Prostate gland (tissue), 2 donors: ENCODE results near the gene TLE2. TPM values are rescaled to one million over a fixed set of nuclear protein-coding genes. Genes with fewer than 3 reads are reported as not detected.
"Not testable (repeated sequence)": the region's sequence is repeated elsewhere in the genome, so short reads cannot be mapped to it uniquely, and the experiment has no call there.

Experiments used
- DNase-seq: peaks from one replicate; pipeline ENCODE4 v3.0.0-alpha.2; 2019; ENCODE audit warnings: low spot score
- H3K27ac ChIP-seq, 2 donors: fragments of 200-600 bp; sonication (generic); 2 replicates each; pipeline ENCODE4 v1.5.1; 2017 to 2019
- H3K27me3 ChIP-seq: fragments of 200-600 bp; sonication (generic); replicated peaks from 2 replicates; pipeline ENCODE4 v1.5.1; 2019; ENCODE audit not compliant: insufficient read depth
- H3K36me3 ChIP-seq, 2 donors: fragments of 200-600 bp; sonication (generic); 1 replicate in 1 of 2; 2 replicates in 1 of 2; pipeline versions ENCODE4 v1.5.1 to v1.8.1; 2017 to 2019
- H3K4me1 ChIP-seq: fragments of 200-600 bp; sonication (generic); replicated peaks from 2 replicates; pipeline ENCODE4 v1.5.1; 2019
- H3K4me3 ChIP-seq, 2 donors: fragments of 200-600 bp; sonication (generic); 2 replicates each; pipeline ENCODE4 v1.5.1; 2017 to 2019
- H3K9me3 ChIP-seq: fragments of 200-600 bp; sonication (generic); 2 replicates; pipeline ENCODE4 v1.5.1; 2017
- POLR2A ChIP-seq: fragments of 450-650 bp; IDR thresholded peaks from one replicate; pipeline ENCODE4 v1.6.1; 2016; ENCODE audit warnings: antibody characterized with exemption, mild to moderate bottlenecking
- POLR2AphosphoS5 ChIP-seq: sonication (generic); formaldehyde crosslinking; IDR thresholded peaks from one replicate; pipeline ENCODE4 v1.6.1; 2017; ENCODE audit warnings: antibody characterized with exemption
- WGBS: methylation state at CpG from one replicate; pipeline ENCODE4 v1.1.5; 2018; 5-methylcytosine and 5-hydroxymethylcytosine counted together
- intact Hi-C: fragments of 100-400 bp; cut with DNase I; formaldehyde crosslinking; loops from one replicate; pipeline ENCODE4 v1.14.2; 2022
- total RNA-seq, 2 donors: library from RNA; depleted of rRNA; stranded (reverse); fragments of >200 nt; gene quantifications; one replicate each; pipeline ENCODE4 v1.1.0, GENCODE V29; 2016
- TF ChIP-seq, protein P1 (sequence below), 4 experiments: fragments of 200-600 bp in 2 of 4; fragments of 450-650 bp in 2 of 4; sonication (generic) in 2 of 4; IDR thresholded peaks; 1 replicate in 3 of 4; 2 replicates in 1 of 4; pipeline ENCODE4 v1.5.1; 2016 to 2019; ENCODE audit warnings: antibody characterized with exemption in 4 of 4, mild to moderate bottlenecking in 2 of 4, moderate library complexity in 2 of 4

Gene TLE2
- total RNA-seq, 2 donors from 2014 or later, result 61.9 to 82.1 TPM

DNA sequence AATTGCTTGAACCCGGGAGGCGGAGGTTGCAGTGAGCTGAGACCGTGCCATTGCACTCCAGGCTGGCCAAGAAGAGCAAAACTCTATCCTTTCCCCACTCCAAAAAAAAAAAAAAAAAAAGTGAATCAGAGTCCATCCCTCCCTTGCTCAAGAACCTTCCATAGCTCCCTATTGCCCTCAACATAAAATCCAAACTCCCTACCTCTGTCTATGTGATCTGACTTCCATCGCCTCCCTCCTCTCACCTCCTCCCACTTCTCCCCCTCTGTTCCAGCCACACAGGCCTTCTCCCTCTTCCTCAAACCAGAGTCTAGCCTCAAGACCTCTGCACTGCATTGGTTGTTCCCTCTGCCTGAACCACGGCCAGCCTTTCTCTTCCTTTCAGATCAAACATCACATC lies 10.0 kb upstream of the TLE2 start:
- TF ChIP-seq, protein P1, sequence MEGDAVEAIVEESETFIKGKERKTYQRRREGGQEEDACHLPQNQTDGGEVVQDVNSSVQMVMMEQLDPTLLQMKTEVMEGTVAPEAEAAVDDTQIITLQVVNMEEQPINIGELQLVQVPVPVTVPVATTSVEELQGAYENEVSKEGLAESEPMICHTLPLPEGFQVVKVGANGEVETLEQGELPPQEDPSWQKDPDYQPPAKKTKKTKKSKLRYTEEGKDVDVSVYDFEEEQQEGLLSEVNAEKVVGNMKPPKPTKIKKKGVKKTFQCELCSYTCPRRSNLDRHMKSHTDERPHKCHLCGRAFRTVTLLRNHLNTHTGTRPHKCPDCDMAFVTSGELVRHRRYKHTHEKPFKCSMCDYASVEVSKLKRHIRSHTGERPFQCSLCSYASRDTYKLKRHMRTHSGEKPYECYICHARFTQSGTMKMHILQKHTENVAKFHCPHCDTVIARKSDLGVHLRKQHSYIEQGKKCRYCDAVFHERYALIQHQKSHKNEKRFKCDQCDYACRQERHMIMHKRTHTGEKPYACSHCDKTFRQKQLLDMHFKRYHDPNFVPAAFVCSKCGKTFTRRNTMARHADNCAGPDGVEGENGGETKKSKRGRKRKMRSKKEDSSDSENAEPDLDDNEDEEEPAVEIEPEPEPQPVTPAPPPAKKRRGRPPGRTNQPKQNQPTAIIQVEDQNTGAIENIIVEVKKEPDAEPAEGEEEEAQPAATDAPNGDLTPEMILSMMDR (IDR thresholded peaks at IDR 0.05), result no peak
- TF ChIP-seq POLR2AphosphoS5, result no peak
- TF ChIP-seq POLR2A, result no peak
- H3K36me3 ChIP-seq, result no peaks in the 10 kb centered on the region
- peaks cover 8% of the 10 kb centered on the region for H3K4me1 ChIP-seq
- H3K4me3 ChIP-seq, result no peak overlapping the region
- DNase-seq, result no peak
- no peak overlapping the region for H3K27ac ChIP-seq
- no peaks in the 10 kb centered on the region for H3K9me3 ChIP-seq
- H3K27me3 ChIP-seq, result no peaks in the 10 kb centered on the region
- intact Hi-C loops, result loop anchor here (10.0 kb wide), 1 partner anchor 254 kb away; the partner anchor contains the start of genes SGTA and THOP1
- 81% methylated on average over 5 of the region's 5 CpGs for WGBS

GRCh38 chr19:3038214-3038613 lies 9.1 kb upstream of the TLE2 start:
- 90% methylated on average over 5 of the region's 5 CpGs for WGBS
- Histone ChIP-seq H3K4me1 (peaks cover 8% of the 10 kb centered on the region), H3K27me3 (no peaks in the 10 kb centered on the region), H3K4me3 (no peak overlapping the region), H3K36me3 (no peaks in the 10 kb centered on the region), H3K27ac (no peak overlapping the region), H3K9me3 (no peaks in the 10 kb centered on the region)
- intact Hi-C loops, result loop anchor here (10.0 kb wide), 1 partner anchor 253 kb away; the partner anchor contains the start of genes SGTA and THOP1
- TF ChIP-seq POLR2AphosphoS5 (no peak), POLR2A (no peak)
- TF ChIP-seq, protein P1 (IDR thresholded peaks at IDR 0.05), result no peak
- no peak for DNase-seq

GRCh38 chr19:3036977-3037544 lies 8.0 kb upstream of the TLE2 start:
- not testable (repeated sequence) for H3K4me3 ChIP-seq, H3K27me3 ChIP-seq, H3K36me3 ChIP-seq, DNase-seq, H3K9me3 ChIP-seq, H3K4me1 ChIP-seq
- H3K27ac ChIP-seq, result peak overlapping the region; percentile 82 to 94
- intact Hi-C loops, result loop anchor here (10.0 kb wide), 1 partner anchor 252 kb away; the partner anchor contains the start of genes SGTA and THOP1
- 80% methylated on average over 14 of the region's 14 CpGs for WGBS

GRCh38 chr19:3036119-3036976 lies 7.3 kb upstream of the TLE2 start:
- peak overlapping the region; percentile 28 to 44 for H3K4me3 ChIP-seq
- H3K9me3 ChIP-seq, result no peaks in the 10 kb centered on the region
- peak overlapping the region; percentile 82 to 94 for H3K27ac ChIP-seq
- intact Hi-C loops, result loop anchor here (10.0 kb wide), 1 partner anchor 252 kb away; the partner anchor contains the start of genes SGTA and THOP1
- no peaks in the 10 kb centered on the region for H3K36me3 ChIP-seq
- peak; percentile 96 for DNase-seq
- WGBS, result 2% methylated on average over 38 of the region's 44 CpGs
- no peaks in the 10 kb centered on the region for H3K27me3 ChIP-seq
- peaks cover 8% of the 10 kb centered on the region for H3K4me1 ChIP-seq
- peak; percentile 39 for TF ChIP-seq POLR2A
- peak; percentile 80 for TF ChIP-seq POLR2AphosphoS5
- TF ChIP-seq, protein P1 (IDR thresholded peaks at IDR 0.05), result no peak

DNA sequence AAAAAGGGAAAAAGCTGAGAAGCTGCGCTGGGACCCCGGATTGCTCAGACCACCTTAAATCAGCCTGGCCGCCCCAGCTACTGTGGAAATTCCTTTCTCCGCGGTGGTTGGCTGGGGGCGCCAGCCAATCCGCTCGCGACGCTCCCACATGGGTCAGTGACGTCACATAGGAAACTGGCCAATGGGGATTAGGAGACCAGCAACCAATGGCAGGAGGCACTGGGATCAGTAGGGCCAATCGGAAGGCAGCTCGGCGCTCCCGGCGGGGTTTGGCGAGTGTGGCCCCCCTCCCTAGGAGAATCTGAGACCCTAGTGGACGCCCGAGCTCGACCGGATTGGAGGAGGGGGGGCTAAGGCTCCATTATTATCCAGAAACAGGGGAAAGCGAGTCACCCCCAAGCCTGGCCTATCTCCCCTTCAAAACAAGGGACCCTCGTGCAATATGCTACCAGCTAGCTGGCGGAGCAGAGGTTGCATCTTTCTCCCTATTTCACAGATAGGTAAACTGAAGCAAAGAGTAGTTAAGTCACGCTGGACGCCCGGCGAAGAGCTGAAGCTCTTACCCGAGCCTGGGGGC lies 6.5 kb upstream of the TLE2 start:
- peak; percentile 100 for DNase-seq
- Histone ChIP-seq H3K9me3 (no peaks in the 10 kb centered on the region), H3K4me3 (peak overlapping the region; percentile 30 to 44), H3K36me3 (no peaks in the 10 kb centered on the region), H3K27me3 (no peaks in the 10 kb centered on the region), H3K4me1 (peaks cover 8% of the 10 kb centered on the region), H3K27ac (peak overlapping the region; percentile 82 to 94)
- WGBS, result under 1% methylated on average over 29 of the region's 29 CpGs
- intact Hi-C loops, result loop anchor here (10.0 kb wide), 1 partner anchor 251 kb away; the partner anchor contains the start of genes SGTA and THOP1
- peak; percentile 98 for TF ChIP-seq POLR2AphosphoS5
- TF ChIP-seq, protein P1 (IDR thresholded peaks at IDR 0.05), result peak in 2 of 4 experiments; percentile 21 to 47
- peak; percentile 78 for TF ChIP-seq POLR2A
